HepG2 (cell line): Measurements from ENCODE around the gene SHC3. TPM values are rescaled to one million over a fixed set of nuclear protein-coding genes. Genes with fewer than 3 reads are reported as not detected.

Experiments used
- ATAC-seq: fragments of 200-7000 bp; cut with Tn5 transposase; 3 replicates; pipeline ENCODE4 v1.9.1; 2020; ENCODE audit warnings: mild to moderate bottlenecking, moderate library complexity
- BruUV-seq: library from RNA; stranded (reverse); fragments of 400-500 nt; replicated peaks from 2 replicates; lab custom pipeline; 2021; lab: Mats Ljungman, UMichigan
- CTCF ChIA-PET: fragments of 300-600 bp; formaldehyde crosslinking; extraction: SDS; loops from one replicate; lab custom pipeline; 2021; ENCODE audit warnings: low total read pairs, inconsistent platforms, low intra/inter-chr PET ratio; lab: Yijun Ruan, JAX
- POLR2A ChIA-PET: fragments of 350-600 bp; sonication (Branson Sonifier 250); formaldehyde crosslinking; loops from one replicate; lab custom pipeline; 2020; ENCODE audit warnings: antibody characterized with exemption, inconsistent platforms; lab: Yijun Ruan, JAX
- DNase-seq: peaks from one replicate; pipeline ENCODE4 v3.0.0-alpha.2; 2015; ENCODE audit warnings: low spot score
- FAIRE-seq: peaks from 3 replicates; lab custom pipeline; 2011; peaks lifted over from hg19 to GRCh38; lab: Jason Lieb, UNC
- H2AFZ ChIP-seq: one replicate; pipeline ENCODE4 v1.6.1; 2011; ENCODE audit warnings: low read length, inconsistent platforms
- H3K27ac ChIP-seq: fragments of 300-600 bp; 3 replicates; pipeline ENCODE4 v1.8.0; 2011; ENCODE audit warnings: mixed run types, mild to moderate bottlenecking, mixed read lengths, low read length, inconsistent platforms; ENCODE audit not compliant: insufficient read depth; ENCODE audit errors: extremely low read length
- H3K27me3 ChIP-seq, 2 experiments: fragments of 200-600 bp in 1 of 2; 2 replicates in 1 of 2; 3 replicates in 1 of 2; pipeline versions ENCODE4 v1.6.0 to v1.8.0; 2011; ENCODE audit warnings: low read length in 2 of 2, mild to moderate bottlenecking in 2 of 2, moderate library complexity in 2 of 2, inconsistent platforms in 1 of 2; ENCODE audit not compliant: insufficient read depth in 2 of 2, control insufficient read depth in 1 of 2
- H3K36me3 ChIP-seq, 2 experiments: fragments of 200-600 bp in 1 of 2; replicated peaks in 1 of 2; 2 replicates in 1 of 2; 3 replicates in 1 of 2; pipeline versions ENCODE4 v1.5.1 to v1.8.0; 2011; ENCODE audit warnings: low read length in 2 of 2, inconsistent platforms in 1 of 2; ENCODE audit not compliant: insufficient read depth in 2 of 2, control insufficient read depth in 1 of 2
- H3K4me1 ChIP-seq: 2 replicates; pipeline ENCODE4 v1.5.1; 2012; ENCODE audit warnings: low read length, inconsistent platforms; ENCODE audit not compliant: insufficient read depth
- H3K4me2 ChIP-seq: 2 replicates; pipeline ENCODE4 v1.6.0; 2011; ENCODE audit warnings: low read depth, low read length, inconsistent platforms
- H3K4me3 ChIP-seq, 3 experiments: fragments of 200-600 bp in 1 of 3; sonication (generic), shearing (Covaris generic) in 1 of 3; replicated peaks in 1 of 3; 2 replicates each; pipeline ENCODE4 v1.5.1; 2011 to 2016; ENCODE audit warnings: low read length in 3 of 3, inconsistent platforms in 2 of 3, low read depth in 2 of 3, mild to moderate bottlenecking in 2 of 3, control low read depth in 1 of 3, mixed read lengths in 1 of 3; ENCODE audit not compliant: insufficient read depth in 1 of 3
- H3K79me2 ChIP-seq: one replicate; pipeline ENCODE4 v1.6.1; 2011; ENCODE audit warnings: low read length, inconsistent platforms; ENCODE audit not compliant: insufficient read depth
- H3K9ac ChIP-seq: 2 replicates; pipeline ENCODE4 v1.6.0; 2011; ENCODE audit warnings: mild to moderate bottlenecking, low read depth, low read length, inconsistent platforms; ENCODE audit not compliant: insufficient read depth
- H3K9me3 ChIP-seq: 2 replicates; pipeline ENCODE4 v1.5.1; 2012; ENCODE audit warnings: mild to moderate bottlenecking, low read length
- H4K20me1 ChIP-seq: 2 replicates; pipeline ENCODE4 v1.6.0; 2011; ENCODE audit warnings: inconsistent platforms, mild to moderate bottlenecking, low read length, moderate library complexity; ENCODE audit not compliant: insufficient read depth
- CC2D1A ChIP-seq: sonication (generic); formaldehyde crosslinking; IDR thresholded peaks from 2 replicates; pipeline ENCODE4 v1.8.1; 2023; ENCODE audit warnings: mild to moderate bottlenecking, missing genetic modification reagents
- HNRNPLL ChIP-seq: fragments of 200-400 bp; formaldehyde crosslinking; IDR thresholded peaks from 2 replicates; pipeline ENCODE4 v1.6.1; 2017; ENCODE audit warnings: mild to moderate bottlenecking, low read depth, low read length; ENCODE audit not compliant: poor library complexity, severe bottlenecking
- MATR3 ChIP-seq: sonication (generic); formaldehyde crosslinking; IDR thresholded peaks from 2 replicates; pipeline ENCODE4 v1.4.0; 2020; ENCODE audit warnings: missing genetic modification reagents
- MIER3 ChIP-seq: IDR thresholded peaks from 2 replicates; pipeline ENCODE4 v1.6.1; 2016; ENCODE audit warnings: missing compliant biosample characterization, borderline replicate concordance
- YY1 ChIP-seq: IDR thresholded peaks from 2 replicates; pipeline ENCODE4 v1.6.1; 2011; ENCODE audit warnings: low read length, low read depth, moderate library complexity, mild to moderate bottlenecking; ENCODE audit not compliant: insufficient read depth, insufficient replicate concordance
- ZNF143 ChIP-seq: sonication (generic); formaldehyde crosslinking; IDR thresholded peaks from 2 replicates; pipeline ENCODE4 v1.4.0; 2020; ENCODE audit warnings: missing genetic modification reagents
- ZNF333 ChIP-seq: sonication (generic); formaldehyde crosslinking; IDR thresholded peaks from 2 replicates; pipeline ENCODE4 v1.4.0; 2020; ENCODE audit warnings: mild to moderate bottlenecking, missing genetic modification reagents, borderline replicate concordance
- ZNF343 ChIP-seq: sonication (generic); formaldehyde crosslinking; IDR thresholded peaks from 2 replicates; pipeline ENCODE4 v1.4.0; 2020; ENCODE audit warnings: mild to moderate bottlenecking, missing genetic modification reagents
- ZSCAN22 ChIP-seq: sonication (generic); formaldehyde crosslinking; IDR thresholded peaks from 2 replicates; pipeline ENCODE4 v1.4.0; 2020; ENCODE audit warnings: mild to moderate bottlenecking, missing genetic modification reagents
- WGBS: methylation state at CpG from one replicate; pipeline ENCODE4 v1.1.6; 2017; ENCODE audit warnings: low lambda C conversion rate; 5-methylcytosine and 5-hydroxymethylcytosine counted together
- in situ Hi-C: cut with HindIII; loops from 2 replicates; pipeline ENCODE4 v1.10.0; 2017; ENCODE audit warnings: low pct_unique_long_range_greater_than_20kb; ENCODE audit not compliant: extremely low pct_ligation_motif_present
- intact Hi-C: fragments of 100-400 bp; cut with micrococcal nuclease; formaldehyde crosslinking; loops from one replicate; pipeline ENCODE4 v1.10.0; 2022; ENCODE audit not compliant: unreplicated experiment
- polyA plus RNA-seq, 8 experiments: library from polyadenylated mRNA; depleted of rRNA in 3 of 8; stranded (reverse) in 7 of 8; unstranded in 1 of 8; fragments of >200 nt; fragmentation: Illumina TruSeq in 4 of 8; extraction: Trizol in 4 of 8; gene quantifications; 2 replicates each; pipeline versions ENCODE4 v1.2.1 to v1.2.3, GENCODE V29; 2011 to 2016; ENCODE audit warnings: low read depth in 4 of 8, missing spikeins in 1 of 8, mixed read lengths in 1 of 8; ENCODE audit not compliant: insufficient read depth in 1 of 8
- total RNA-seq, 5 experiments: library from RNA; depleted of rRNA; stranded (reverse); fragments of >200 nt; fragmentation: Illumina TruSeq; extraction: Trizol; gene quantifications; 2 replicates each; pipeline ENCODE4 v1.2.3, GENCODE V29; 2016; ENCODE audit warnings: low read depth in 1 of 5
- TF ChIP-seq, protein P1 (sequence below): sonication (generic); formaldehyde crosslinking; conservative IDR thresholded peaks from 2 replicates; pipeline ENCODE4 v1.4.0; 2020; ENCODE audit warnings: missing genetic modification reagents
- TF ChIP-seq, protein P2 (sequence below): sonication (generic); formaldehyde crosslinking; IDR thresholded peaks from 2 replicates; pipeline ENCODE4 v1.5.0; 2020; ENCODE audit warnings: missing genetic modification reagents

SHC3 gene
- total and polyA plus RNA-seq, 2 of the 13 experiments (the other 11 are each of a cell fraction or from before 2014, with no cell fraction given), result 0.09 to 0.89 TPM

DNA sequence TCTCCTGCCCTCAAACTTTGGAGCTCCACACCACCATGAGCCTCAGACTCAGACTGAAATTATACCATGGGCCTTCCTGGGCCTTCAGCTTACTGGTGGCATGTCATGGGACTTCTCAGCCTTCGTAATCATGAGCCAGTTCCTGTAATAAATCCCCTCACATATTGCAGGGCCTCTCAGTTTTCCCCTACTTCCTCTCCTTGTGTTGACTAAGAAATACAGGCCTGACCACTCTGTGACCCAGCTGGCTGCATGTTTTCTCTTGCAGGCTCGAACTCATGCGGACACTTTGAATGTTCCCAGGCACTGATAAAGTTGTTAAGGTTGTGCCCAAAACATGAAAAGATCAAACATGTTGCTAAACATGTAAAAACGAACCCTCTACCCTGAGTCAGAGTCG is 26.2 kb upstream of the SHC3 start:
- no peak overlapping the region for H2AFZ ChIP-seq
- no peaks in the 10 kb centered on the region for H3K79me2 ChIP-seq
- POLR2A ChIA-PET, result no interaction called here
- no peak overlapping the region for H3K4me2 ChIP-seq
- no peaks in the 10 kb centered on the region for H3K36me3 ChIP-seq
- FAIRE-seq (no peak), ATAC-seq (no peak), DNase-seq (no peak)
- H3K9me3 ChIP-seq, result no peaks in the 10 kb centered on the region
- CTCF ChIA-PET, result no interaction called here
- in situ Hi-C loops (no loop called here), intact Hi-C loops (no loop called here)
- no peaks in the 10 kb centered on the region for H4K20me1 ChIP-seq
- no peak overlapping the region for H3K9ac ChIP-seq
- H3K27me3 ChIP-seq, result no peaks in the 10 kb centered on the region
- no peak overlapping the region for H3K27ac ChIP-seq
- TF ChIP-seq ZNF143 (CRISPR knock-in tag) (no peak), CC2D1A (CRISPR knock-in tag) (no peak), ZSCAN22 (no peak), YY1 (no peak), ZNF333 (CRISPR knock-in tag) (no peak), ZNF343 (no peak), MATR3 (CRISPR knock-in tag) (no peak), HNRNPLL (no peak), MIER3 (CRISPR knock-in tag) (no peak)
- TF ChIP-seq, protein P1, sequence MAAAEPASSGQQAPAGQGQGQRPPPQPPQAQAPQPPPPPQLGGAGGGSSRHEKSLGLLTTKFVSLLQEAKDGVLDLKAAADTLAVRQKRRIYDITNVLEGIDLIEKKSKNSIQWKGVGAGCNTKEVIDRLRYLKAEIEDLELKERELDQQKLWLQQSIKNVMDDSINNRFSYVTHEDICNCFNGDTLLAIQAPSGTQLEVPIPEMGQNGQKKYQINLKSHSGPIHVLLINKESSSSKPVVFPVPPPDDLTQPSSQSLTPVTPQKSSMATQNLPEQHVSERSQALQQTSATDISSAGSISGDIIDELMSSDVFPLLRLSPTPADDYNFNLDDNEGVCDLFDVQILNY (CRISPR knock-in tag), result no peak
- TF ChIP-seq, protein P2, sequence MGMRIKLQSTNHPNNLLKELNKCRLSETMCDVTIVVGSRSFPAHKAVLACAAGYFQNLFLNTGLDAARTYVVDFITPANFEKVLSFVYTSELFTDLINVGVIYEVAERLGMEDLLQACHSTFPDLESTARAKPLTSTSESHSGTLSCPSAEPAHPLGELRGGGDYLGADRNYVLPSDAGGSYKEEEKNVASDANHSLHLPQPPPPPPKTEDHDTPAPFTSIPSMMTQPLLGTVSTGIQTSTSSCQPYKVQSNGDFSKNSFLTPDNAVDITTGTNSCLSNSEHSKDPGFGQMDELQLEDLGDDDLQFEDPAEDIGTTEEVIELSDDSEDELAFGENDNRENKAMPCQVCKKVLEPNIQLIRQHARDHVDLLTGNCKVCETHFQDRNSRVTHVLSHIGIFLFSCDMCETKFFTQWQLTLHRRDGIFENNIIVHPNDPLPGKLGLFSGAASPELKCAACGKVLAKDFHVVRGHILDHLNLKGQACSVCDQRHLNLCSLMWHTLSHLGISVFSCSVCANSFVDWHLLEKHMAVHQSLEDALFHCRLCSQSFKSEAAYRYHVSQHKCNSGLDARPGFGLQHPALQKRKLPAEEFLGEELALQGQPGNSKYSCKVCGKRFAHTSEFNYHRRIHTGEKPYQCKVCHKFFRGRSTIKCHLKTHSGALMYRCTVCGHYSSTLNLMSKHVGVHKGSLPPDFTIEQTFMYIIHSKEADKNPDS, result no peak
- WGBS, result 7% methylated on average over 5 of the region's 5 CpGs
- no peaks in the 10 kb centered on the region for H3K4me1 ChIP-seq
- H3K4me3 ChIP-seq, result no peak overlapping the region
- no TSS peak for BruUV-seq
